Measurements from ENCODE around the gene SWSAP1. TPM values are rescaled to one million over a fixed set of nuclear protein-coding genes. Genes with fewer than 3 reads are reported as not detected.
A peak's percentile ranks its signal among the peaks of the same experiment; 100 is the strongest.

SWSAP1 gene
- total and polyA plus RNA-seq, 9 of the 15 experiments (the other 6 are each of a cell fraction or from before 2014, with no cell fraction given): 0.18 to 2.8 (median 1.7) TPM

- TF ChIP-seq VEZF1 (CRISPR knock-in tag; IDR thresholded peaks at IDR 0.05) (peak; percentile 88), ZNF263 (CRISPR knock-in tag; IDR thresholded peaks at IDR 0.05; ENCODE audit: borderline replicate concordance) (no peak; the same call in 1 of the 2 replicates), ETS2 (tag; IDR thresholded peaks at IDR 0.05; ENCODE audit: borderline replicate concordance, poor library complexity, severe bottlenecking) (no peak), ZNF253 (CRISPR knock-in tag; conservative IDR thresholded peaks at IDR 0.05) (no peak), CREB3L1 (IDR thresholded peaks at IDR 0.05; ENCODE audit: borderline replicate concordance, low read depth) (0 out of 2 replicates have a peak, but pooled peaks have one; percentile 45), TEAD1 (CRISPR knock-in tag; IDR thresholded peaks at IDR 0.05) (peak in 1 of 2 experiments; percentile 88; a peak in 2 of 4 replicates), EGR1 (conservative IDR thresholded peaks at IDR 0.05) (peak; percentile 47), YY1 (IDR thresholded peaks at IDR 0.05; ENCODE audit: borderline replicate concordance in 1 of 3, control insufficient read depth in 1 of 3, extremely low read depth in 1 of 3, insufficient read depth in 3 of 3, insufficient read length in 1 of 3, insufficient replicate concordance in 2 of 3, low read depth in 1 of 3, low read length in 2 of 3) (peak in 2 of 3 experiments; percentile 8 to 59), ZNF311 (CRISPR knock-in tag; IDR thresholded peaks at IDR 0.05) (no peak), POLR2G (IDR thresholded peaks at IDR 0.05; ENCODE audit: low read depth, low read length) (peak; percentile 77), MIER1 (IDR thresholded peaks at IDR 0.05; ENCODE audit: low read depth) (no peak), KAT8 (IDR thresholded peaks at IDR 0.05; ENCODE audit: low read depth) (no peak), PBX2 (CRISPR knock-in tag; IDR thresholded peaks at IDR 0.05; ENCODE audit: low read depth) (no peak), PBX2 (tag; conservative IDR thresholded peaks at IDR 0.05; ENCODE audit: low read depth) (no peak), E2F4 (CRISPR knock-in tag; IDR thresholded peaks at IDR 0.05; ENCODE audit: low read depth) (0 out of 2 replicates have a peak, but pooled peaks have one; percentile 38)
These were observed 8.6 kb downstream of the SWSAP1 start (continued) for GRCh38 chr19:11382898-11383705.
